Transverse colon (tissue), 4 donors: ENCODE measurements around the gene UCHL3. TPM values are rescaled to one million over a fixed set of nuclear protein-coding genes. Genes with fewer than 3 reads are reported as not detected.

Experiments used
- DNase-seq: peaks from one replicate; pipeline ENCODE4 v3.0.0-alpha.2; 2019
- H3K27ac ChIP-seq, 4 donors: fragments of 200-600 bp; sonication (generic); 2 replicates each; pipeline ENCODE4 v1.5.1; 2016 to 2018; ENCODE audit warnings: inconsistent platforms in 4 of 4
- H3K27me3 ChIP-seq: fragments of 200-600 bp; sonication (generic); 2 replicates; pipeline ENCODE4 v1.5.1; 2017; ENCODE audit warnings: inconsistent platforms
- H3K36me3 ChIP-seq, 4 donors: fragments of 200-600 bp; sonication (generic); 2 replicates each; pipeline ENCODE4 v1.5.1; 2017 to 2019; ENCODE audit warnings: inconsistent platforms in 4 of 4
- H3K4me1 ChIP-seq, 4 donors: fragments of 200-600 bp; sonication (generic); 2 replicates each; pipeline ENCODE4 v1.5.1; 2017 to 2020; ENCODE audit warnings: inconsistent platforms in 4 of 4
- H3K4me3 ChIP-seq, 4 donors: fragments of 200-600 bp; sonication (generic); 1 replicate in 1 of 4; 2 replicates in 3 of 4; pipeline versions ENCODE4 v1.5.1 to v1.6.1; 2017 to 2019; ENCODE audit warnings: inconsistent platforms in 4 of 4
- H3K9me3 ChIP-seq, 2 donors: fragments of 200-600 bp; sonication (generic); 2 replicates each; pipeline ENCODE4 v1.5.1; 2017 to 2019; ENCODE audit warnings: inconsistent platforms in 2 of 2
- CTCF ChIP-seq, 5 experiments: fragments of 200-600 bp in 3 of 5; fragments of 450-650 bp in 2 of 5; sonication (generic) in 3 of 5; IDR thresholded peaks; 1 replicate in 2 of 5; 2 replicates in 3 of 5; pipeline ENCODE4 v1.5.1; 2016 to 2017; ENCODE audit warnings: antibody characterized with exemption in 5 of 5, inconsistent platforms in 3 of 5, mild to moderate bottlenecking in 2 of 5, moderate library complexity in 1 of 5
- EP300 ChIP-seq: sonication (generic); formaldehyde crosslinking; IDR thresholded peaks from one replicate; pipeline ENCODE4 v1.6.1; 2017; ENCODE audit warnings: antibody characterized with exemption, low read depth
- POLR2A ChIP-seq: fragments of 450-650 bp; IDR thresholded peaks from one replicate; pipeline ENCODE4 v1.6.1; 2016; ENCODE audit warnings: antibody characterized with exemption, mild to moderate bottlenecking, moderate library complexity
- POLR2AphosphoS5 ChIP-seq, 3 donors: sonication (generic); formaldehyde crosslinking; IDR thresholded peaks; one replicate each; pipeline ENCODE4 v1.6.1; 2016; ENCODE audit warnings: antibody characterized with exemption in 3 of 3
- WGBS, 2 donors: methylation state at CpG; one replicate each; pipeline ENCODE4 v1.1.5; 2018; ENCODE audit warnings: low coverage in 1 of 2; 5-methylcytosine and 5-hydroxymethylcytosine counted together
- in situ Hi-C, 4 donors: fragments of 200-750 bp; cut with MboI; loops; one replicate each; pipeline versions ENCODE4 v1.15.0 to v1.15.1; 2017; ENCODE audit warnings: low sequenced_read_pairs in 3 of 4, low pct_ligation_motif_present in 1 of 4, low pct_unique_long_range_greater_than_20kb in 1 of 4
- intact Hi-C: fragments of 100-400 bp; cut with DNase I; formaldehyde crosslinking; loops from one replicate; pipeline ENCODE4 v1.15.1; 2023; ENCODE audit warnings: low total_unique reads
- total RNA-seq, 4 donors: library from RNA; depleted of rRNA; stranded (reverse); fragments of >200 nt; gene quantifications; one replicate each; pipeline ENCODE4 v1.1.0, GENCODE V29; 2016

The UCHL3 gene
- total RNA-seq, 4 donors from 2014 or later, result 3.4 to 55.9 (median 19.3) TPM

GRCh38 chr13:75533861-75534260, 15.7 kb upstream of the UCHL3 start:
- peaks cover 0 to 16% (median 13%) of the 10 kb centered on the region in 4 donors for H3K4me1 ChIP-seq
- in situ Hi-C loops, result no loop called here
- 96% methylated on average over 1 of the region's 1 CpG; no CpG with 5 or more reads in 1 of the 2 donors for WGBS, 2 donors

GRCh38 chr13:75537401-75538365, 11.9 kb upstream of the UCHL3 start, which contains the start of gene COMMD6:
Gene COMMD6 (minus strand): TSS chr13:75537841. CDS start chr13:75537805, 36 bp downstream.
- TF ChIP-seq POLR2A (peak; percentile 64), CTCF (IDR thresholded peaks at IDR 0.05) (peak; percentile 72 to 94 (median 86)), POLR2AphosphoS5 (IDR thresholded peaks at IDR 0.05) (peak; percentile 76 to 82 (median 78)), EP300 (no peak)
- peak within 1 kb of the TSS; percentile 62 to 91 (median 80) for H3K4me3 ChIP-seq
- H3K36me3 ChIP-seq, result peaks cover 0 to 5% (median 0%) of the 10 kb centered on the region in 4 donors
- no peaks in the 10 kb centered on the region for H3K27me3 ChIP-seq
- no peaks in the 10 kb centered on the region for H3K9me3 ChIP-seq
- in situ Hi-C loops (no loop called here), intact Hi-C loops (no loop called here)
- 1 to 3% methylated on average over 8 to 51 of the region's 51 CpGs for WGBS, 2 donors
- peak; percentile 77 for DNase-seq
- peak within 1 kb of the TSS; percentile 77 to 89 (median 87) for H3K27ac ChIP-seq
- peaks cover 0 to 16% (median 13%) of the 10 kb centered on the region in 4 donors for H3K4me1 ChIP-seq

More at GRCh38 chr13:75533861-75534260, 15.7 kb upstream of the UCHL3 start:
- Histone ChIP-seq H3K36me3 (peaks cover 0 to 5% (median 0%) of the 10 kb centered on the region in 4 donors), H3K27ac (no peak overlapping the region), H3K9me3 (no peaks in the 10 kb centered on the region), H3K27me3 (no peaks in the 10 kb centered on the region), H3K4me3 (no peak overlapping the region)
- no peak for DNase-seq
- intact Hi-C loops, result no loop called here
- TF ChIP-seq CTCF (IDR thresholded peaks at IDR 0.05) (no peak), POLR2AphosphoS5 (IDR thresholded peaks at IDR 0.05) (no peak), POLR2A (no peak)

GRCh38 chr13:75541287-75541686, 8.3 kb upstream of the UCHL3 start:
- no peak for DNase-seq

More at GRCh38 chr13:75541287-75541686, 8.3 kb upstream of the UCHL3 start:
- no peak for TF ChIP-seq CTCF (IDR thresholded peaks at IDR 0.05)
- no peak for TF ChIP-seq POLR2A
- TF ChIP-seq EP300, result no peak
- TF ChIP-seq POLR2AphosphoS5 (IDR thresholded peaks at IDR 0.05), result no peak
- H3K27me3 ChIP-seq, result no peaks in the 10 kb centered on the region
- in situ Hi-C loops (loop anchor here in 1 of 4 donors (10.0 kb wide), 1 partner anchor 56 kb away; the partner anchor contains the start of gene TBC1D4), intact Hi-C loops (loop anchor here (10.0 kb wide), 1 partner anchor 56 kb away; the partner anchor contains the start of gene TBC1D4)
- no peak overlapping the region for H3K27ac ChIP-seq
- no peaks in the 10 kb centered on the region for H3K36me3 ChIP-seq
- H3K4me1 ChIP-seq, result peaks cover 0 to 11% (median 10%) of the 10 kb centered on the region in 4 donors
- H3K9me3 ChIP-seq, result no peaks in the 10 kb centered on the region
- H3K4me3 ChIP-seq, result no peak overlapping the region
- WGBS, 2 donors, result 81 to 84% methylated on average over 3 to 4 of the region's 4 CpGs
